HG03460 (cell line): ENCODE data around the gene BATF.

Experiments used
- ATAC-seq: cut with Tn5 transposase; IDR thresholded peaks from one replicate; pipeline ENCODE4 v1.9.1; 2021; ENCODE audit not compliant: unreplicated experiment

BATF gene

GRCh38 chr14:75531660-75532317, 9.5 kb downstream of the BATF start:
- no peak for ATAC-seq

DNA sequence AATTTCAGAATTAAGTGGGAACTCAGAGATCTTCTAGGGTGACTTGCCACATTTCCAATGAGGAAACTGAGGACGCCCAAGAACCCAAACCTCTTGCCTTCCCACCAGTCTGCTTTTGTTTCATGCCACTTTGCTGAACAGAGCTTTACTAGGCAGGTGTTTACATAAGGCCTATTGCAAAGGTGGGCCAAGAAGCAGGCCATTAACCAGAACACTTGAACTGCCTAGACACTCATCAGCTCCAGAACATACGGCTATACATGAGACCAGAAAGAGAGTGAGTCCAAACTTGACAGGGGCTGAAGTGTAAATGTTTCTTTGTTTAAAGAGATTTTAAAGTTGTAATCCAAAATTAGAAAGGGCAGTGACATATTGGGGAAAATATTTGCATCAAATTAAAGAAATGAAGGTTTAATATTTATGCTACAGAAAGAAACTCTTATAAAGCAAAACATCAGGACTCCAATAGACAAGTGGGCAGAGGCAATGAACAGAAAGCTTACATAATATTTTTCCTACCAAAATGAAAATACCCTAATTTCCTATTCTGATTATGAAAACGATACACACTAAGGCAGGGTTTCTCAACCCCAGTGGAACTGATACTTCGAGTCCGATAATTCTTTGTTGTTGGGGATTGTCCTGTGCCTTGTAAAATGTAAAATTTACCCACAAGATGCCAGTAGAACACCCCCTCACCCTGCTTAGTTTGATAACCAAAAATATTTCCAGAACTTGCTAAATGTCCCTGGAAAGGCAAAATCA, 11.7 kb downstream of the BATF start:
- no peak for ATAC-seq

DNA sequence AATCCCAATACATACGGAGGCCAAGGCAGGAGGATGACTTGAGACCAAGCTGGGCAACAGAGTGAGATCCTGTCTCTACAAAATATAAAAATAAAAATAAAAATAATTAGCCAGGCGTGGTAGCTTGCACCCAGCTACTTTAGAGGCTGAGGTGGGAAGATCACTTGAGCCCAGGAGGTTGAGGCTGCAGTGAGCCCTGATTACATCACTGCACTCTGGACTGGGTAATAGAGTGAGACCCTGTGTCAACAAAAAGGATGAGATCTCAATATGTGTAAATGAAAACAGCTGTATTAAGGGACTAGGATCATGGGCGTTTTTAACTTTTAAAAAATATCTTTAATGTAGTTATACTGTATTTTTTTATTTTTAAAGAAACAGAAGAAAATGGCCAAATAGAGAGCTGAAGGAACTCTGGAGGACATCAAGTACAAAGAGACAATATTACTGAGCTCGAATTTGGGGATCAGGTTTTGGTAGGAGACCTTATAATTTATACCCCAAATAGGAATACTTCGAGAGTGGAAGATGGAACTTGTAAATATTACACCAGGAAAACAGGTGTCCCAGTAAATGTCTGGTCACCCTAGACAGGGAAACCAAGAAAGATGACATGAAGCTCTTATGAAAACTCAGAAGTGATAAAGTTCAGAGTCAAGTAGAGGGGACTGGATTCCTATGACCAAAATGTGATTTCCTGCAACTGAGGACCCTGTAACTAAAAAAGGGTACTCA, 13.1 kb downstream of the BATF start:
- ATAC-seq = no peak

GRCh38 chr14:75537071-75537470, 14.8 kb downstream of the BATF start:
- no peak for ATAC-seq

DNA sequence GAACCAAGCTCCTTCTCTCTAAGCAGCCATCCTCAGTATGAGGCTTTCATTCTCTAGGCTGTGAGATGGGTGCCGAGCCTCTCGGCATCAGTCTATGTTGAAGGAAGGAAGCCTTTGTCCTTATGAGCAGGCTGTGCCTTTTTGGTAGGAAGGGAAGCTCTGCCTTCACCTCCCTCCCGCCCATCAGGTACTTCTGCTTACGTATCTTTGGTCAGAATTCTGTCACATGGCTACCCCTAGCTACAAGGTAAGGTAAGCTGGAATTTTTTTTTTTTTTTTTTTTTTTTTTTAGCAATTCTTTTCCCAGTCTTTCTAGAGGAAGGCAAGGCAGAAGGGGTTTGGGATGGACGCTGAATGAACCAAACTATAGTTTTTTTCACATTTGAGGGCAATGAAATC, 16.9 kb downstream of the BATF start:
- no peak for ATAC-seq

GRCh38 chr14:75539561-75540478, 17.6 kb downstream of the BATF start:
- ATAC-seq = peak; percentile 53

GRCh38 chr14:75540479-75540851, 18.2 kb downstream of the BATF start:
- no peak for ATAC-seq

- peak; percentile 64 for ATAC-seq
Measured at GRCh38 chr14:75542588-75543091, 20.4 kb downstream of the BATF start.

- no peak for ATAC-seq
Measured at GRCh38 chr14:75543253-75543652, 21.0 kb downstream of the BATF start.

GRCh38 chr14:75543786-75544185, 21.5 kb downstream of the BATF start:
- no peak for ATAC-seq

GRCh38 chr14:75545907-75546306, 23.6 kb downstream of the BATF start:
- ATAC-seq = no peak

DNA sequence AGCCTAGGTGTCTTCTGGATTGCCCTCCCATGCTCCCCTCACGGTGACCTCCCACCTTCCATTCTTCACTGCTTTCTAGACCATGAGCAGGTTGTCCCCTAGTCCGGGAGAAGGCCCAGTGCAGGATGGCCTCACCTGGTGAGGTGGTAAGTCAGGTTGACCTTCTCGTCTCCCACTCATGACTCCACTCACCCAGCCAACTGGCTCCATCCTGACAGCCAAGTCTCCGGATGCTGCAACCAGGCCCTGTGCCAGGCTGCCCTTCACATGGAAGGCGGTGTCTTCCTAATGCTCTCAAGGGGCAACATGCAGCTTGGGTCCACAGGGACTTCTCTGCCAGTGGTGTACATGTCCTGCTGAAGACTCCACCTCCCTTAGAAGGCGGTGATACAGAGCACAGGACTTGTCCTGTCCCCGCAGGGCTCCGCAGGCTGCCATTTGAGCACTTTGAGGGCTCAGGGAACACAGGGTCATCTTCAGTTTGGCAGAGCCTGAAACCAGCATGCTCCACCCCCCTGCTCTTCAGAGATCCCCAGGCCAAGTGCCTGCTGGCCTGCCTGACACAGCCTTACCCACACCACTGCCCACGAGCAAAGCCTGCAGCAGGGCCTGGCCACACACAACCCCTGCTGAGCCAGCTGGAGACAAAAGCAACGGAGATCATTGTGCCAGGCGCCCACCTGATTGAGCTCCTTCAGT, 25.4 kb downstream of the BATF start:
- ATAC-seq = no peak

GRCh38 chr14:75548544-75548943, 26.3 kb downstream of the BATF start:
- ATAC-seq = no peak

DNA sequence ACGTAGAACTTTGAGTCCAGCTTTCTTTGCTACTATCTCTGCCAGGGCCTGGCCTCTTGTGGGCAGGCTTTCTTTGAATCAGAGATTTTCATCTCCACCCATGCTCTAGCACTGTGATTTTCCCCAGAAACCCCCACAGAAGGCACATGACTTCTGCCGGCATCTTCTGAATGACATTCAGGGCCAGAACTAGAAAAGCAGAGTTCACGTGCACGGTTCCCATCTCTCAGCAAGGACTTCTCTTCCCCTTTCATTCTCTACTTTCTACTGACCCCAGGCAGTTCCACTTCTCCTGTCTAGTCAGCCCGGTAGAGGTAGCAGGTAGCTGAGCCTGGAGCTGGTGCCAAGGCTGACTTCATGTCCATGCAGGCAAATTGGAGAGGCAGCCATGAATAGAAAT, 26.9 kb downstream of the BATF start:
- ATAC-seq = peak; percentile 48

GRCh38 chr14:75551021-75551420, 28.8 kb downstream of the BATF start:
- ATAC-seq = no peak

GRCh38 chr14:75553157-75553556, 30.9 kb downstream of the BATF start:
- no peak for ATAC-seq

DNA sequence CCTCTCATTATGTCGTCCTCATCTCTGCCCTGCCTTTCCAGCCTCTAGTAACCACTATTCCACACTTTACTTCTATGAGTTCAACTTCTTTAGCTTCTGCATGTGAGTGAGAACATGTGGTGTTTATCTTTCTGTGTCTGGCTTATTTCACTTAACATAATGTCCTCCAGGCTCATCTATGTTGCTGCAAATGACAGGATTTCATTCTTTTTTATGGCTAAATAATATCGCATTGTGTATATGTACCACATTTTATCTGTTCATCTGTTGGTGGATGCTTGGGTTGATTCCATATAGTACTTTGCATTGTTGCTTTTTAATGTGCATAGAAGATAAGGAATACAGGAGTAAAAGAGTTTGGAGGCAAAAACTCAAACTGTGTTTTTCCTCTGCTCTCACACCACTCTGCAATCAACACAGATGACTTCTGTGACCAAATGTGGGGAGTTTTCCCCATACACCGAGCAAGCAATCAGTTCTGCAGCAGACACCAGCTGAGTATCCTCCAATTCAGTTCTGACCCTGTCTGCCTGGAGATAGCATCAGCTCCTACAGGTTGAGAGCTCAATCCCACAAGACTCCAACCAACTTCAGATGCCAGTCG, 31.6 kb downstream of the BATF start:
- no peak for ATAC-seq

- no peak for ATAC-seq
Measured at GRCh38 chr14:75554482-75554881, 32.2 kb downstream of the BATF start.

DNA sequence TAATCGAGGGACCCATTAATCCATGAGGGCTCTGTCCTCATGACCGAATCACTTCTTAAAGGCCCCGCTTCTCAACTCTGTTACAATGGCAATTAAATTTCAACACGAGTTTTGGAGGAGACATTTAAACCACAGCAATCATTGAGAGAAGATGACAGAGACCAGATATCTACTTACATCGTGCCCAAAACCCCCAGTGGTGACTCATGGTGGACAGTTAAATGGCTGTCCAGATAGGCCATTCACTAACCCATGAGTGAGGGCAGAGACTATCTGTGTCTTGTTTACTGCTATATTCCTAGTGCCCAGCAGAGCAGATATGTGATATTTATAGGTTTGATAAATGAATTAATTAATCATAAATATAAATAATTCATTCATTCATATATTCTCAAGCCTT, 36.2 kb downstream of the BATF start:
- ATAC-seq = no peak

- ATAC-seq = no peak
Measured at GRCh38 chr14:75559045-75559444, 36.8 kb downstream of the BATF start.
